ENCODE measurements around the gene CEP112.

The CEP112 gene

DNA sequence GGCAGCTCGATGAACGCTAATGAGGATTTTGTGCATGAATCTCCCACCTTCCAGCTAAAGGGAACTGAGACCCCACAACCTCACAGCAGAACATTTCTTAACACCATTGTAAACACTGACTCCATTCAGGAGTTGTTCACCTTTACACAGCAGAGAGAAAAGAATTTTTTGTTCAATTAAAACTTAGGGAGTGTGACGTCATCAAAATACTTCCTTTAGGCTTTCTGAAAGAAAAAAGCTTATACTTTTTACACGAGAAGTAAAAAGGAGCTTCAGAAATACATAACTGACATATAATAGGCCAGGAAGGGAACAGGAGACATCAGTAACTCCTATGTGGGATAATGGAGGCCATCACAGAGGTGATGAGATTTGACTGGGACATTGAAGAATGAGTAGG, 532.4 kb downstream of the CEP112 start:
- no CpG with 5 or more reads among the region's 4 CpGs for WGBS (ENCODE audit: extremely low coverage, insufficient coverage, insufficient read length)

DNA sequence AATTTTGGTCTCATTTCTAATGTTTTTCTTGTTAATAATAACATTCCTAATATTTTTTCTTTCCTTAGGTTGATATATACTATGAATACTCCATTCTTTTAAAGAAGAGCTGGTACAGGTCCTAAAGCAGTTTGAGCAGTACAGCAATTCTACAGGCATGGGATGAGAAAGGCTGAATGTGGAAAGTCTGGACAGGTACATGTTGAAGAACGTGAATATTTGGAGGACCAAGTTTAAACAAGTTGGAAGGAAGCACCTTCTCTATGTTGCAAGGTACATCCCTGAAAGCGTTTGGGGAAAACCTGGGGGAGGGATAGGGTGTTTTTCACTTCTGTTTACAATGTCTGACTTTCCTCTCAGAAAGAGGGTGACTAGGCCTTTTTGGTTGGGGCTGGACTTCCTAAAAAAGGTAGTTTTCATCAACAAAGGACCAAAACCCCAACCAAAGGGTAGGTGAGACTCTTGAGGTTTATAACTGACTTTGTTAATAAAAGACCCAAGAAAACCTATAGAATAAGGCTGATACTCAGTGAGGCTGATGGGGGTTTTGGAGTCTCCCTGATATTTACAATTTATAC, 534.6 kb downstream of the CEP112 start:
- no peak overlapping the region for H3K4ac ChIP-seq (ENCODE audit: low read depth, low read length)
- no peak overlapping the region for H3K4me2 ChIP-seq (ENCODE audit: low read length)
- no peak overlapping the region for H3K23ac ChIP-seq (ENCODE audit: low read length)
- no peak for DNase-seq
- H3K79me1 ChIP-seq (ENCODE audit: low read length): no peaks in the 10 kb centered on the region
- H4K12ac ChIP-seq (ENCODE audit: low read depth, low read length): no peak overlapping the region
- H3K27ac ChIP-seq (ENCODE audit: low read depth, low read length): no peak overlapping the region
- no peaks in the 10 kb centered on the region for H3K9me3 ChIP-seq (ENCODE audit: insufficient read depth, low read depth, low read length)
- H3K79me2 ChIP-seq (ENCODE audit: control insufficient read depth, insufficient read depth, low read length, poor library complexity): no peaks in the 10 kb centered on the region
- no peak overlapping the region for H2BK12ac ChIP-seq (ENCODE audit: low read length)
- H4K91ac ChIP-seq (ENCODE audit: low read depth, low read length): no peak overlapping the region
- no peak overlapping the region for H2AK5ac ChIP-seq (ENCODE audit: low read length)
- H2AFZ ChIP-seq (ENCODE audit: insufficient read depth, low read length, poor library complexity): no peak overlapping the region
- H4K8ac ChIP-seq (ENCODE audit: low read depth, low read length): no peak overlapping the region
- no peak overlapping the region for H3K18ac ChIP-seq (ENCODE audit: low read length)
- H3K27me3 ChIP-seq (ENCODE audit: insufficient read depth, low read length): no peaks in the 10 kb centered on the region
- H2BK5ac ChIP-seq (ENCODE audit: low read depth, low read length, poor library complexity): no peak overlapping the region
- no peaks in the 10 kb centered on the region for H3K36me3 ChIP-seq (ENCODE audit: control insufficient read depth in 1 of 2, insufficient read depth in 2 of 2, low read length in 2 of 2)
- no peak overlapping the region for H3K4me3 ChIP-seq (ENCODE audit: low read depth, low read length)
- H3K9ac ChIP-seq (ENCODE audit: low read length): no peak overlapping the region
- no peak overlapping the region for H2BK120ac ChIP-seq (ENCODE audit: insufficient read depth, low read length, poor library complexity)
- WGBS (ENCODE audit: extremely low coverage, insufficient coverage, insufficient read length): no CpG with 5 or more reads among the region's 2 CpGs
- no peaks in the 10 kb centered on the region for H3K4me1 ChIP-seq (ENCODE audit: control insufficient read depth in 1 of 2, insufficient read depth in 2 of 2, low read length in 2 of 2)
- H3K14ac ChIP-seq (ENCODE audit: low read length): no peak overlapping the region

More for the DNA sequence above, 532.4 kb downstream of the CEP112 start:
- Histone ChIP-seq H3K18ac (ENCODE audit: low read length) (no peak overlapping the region), H3K4me2 (ENCODE audit: low read length) (no peak overlapping the region), H3K27ac (ENCODE audit: low read depth, low read length) (no peak overlapping the region), H2BK12ac (ENCODE audit: low read length) (no peak overlapping the region), H2BK120ac (ENCODE audit: insufficient read depth, low read length, poor library complexity) (no peak overlapping the region), H4K8ac (ENCODE audit: low read depth, low read length) (no peak overlapping the region), H4K12ac (ENCODE audit: low read depth, low read length) (no peak overlapping the region), H3K4me1 (ENCODE audit: control insufficient read depth in 1 of 2, insufficient read depth in 2 of 2, low read length in 2 of 2) (no peaks in the 10 kb centered on the region), H3K9me3 (ENCODE audit: insufficient read depth, low read depth, low read length) (no peaks in the 10 kb centered on the region), H2AFZ (ENCODE audit: insufficient read depth, low read length, poor library complexity) (no peak overlapping the region), H3K36me3 (ENCODE audit: control insufficient read depth in 1 of 2, insufficient read depth in 2 of 2, low read length in 2 of 2) (no peaks in the 10 kb centered on the region), H3K9ac (ENCODE audit: low read length) (no peak overlapping the region), H2BK5ac (ENCODE audit: low read depth, low read length, poor library complexity) (no peak overlapping the region), H4K91ac (ENCODE audit: low read depth, low read length) (no peak overlapping the region), H3K79me1 (ENCODE audit: low read length) (no peaks in the 10 kb centered on the region), H3K14ac (ENCODE audit: low read length) (no peak overlapping the region), H3K23ac (ENCODE audit: low read length) (no peak overlapping the region), H3K4ac (ENCODE audit: low read depth, low read length) (no peak overlapping the region), H3K79me2 (ENCODE audit: control insufficient read depth, insufficient read depth, low read length, poor library complexity) (no peaks in the 10 kb centered on the region), H3K27me3 (ENCODE audit: insufficient read depth, low read length) (no peaks in the 10 kb centered on the region), H3K4me3 (ENCODE audit: low read depth, low read length) (no peak overlapping the region), H2AK5ac (ENCODE audit: low read length) (no peak overlapping the region)
- no peak for DNase-seq

DNA sequence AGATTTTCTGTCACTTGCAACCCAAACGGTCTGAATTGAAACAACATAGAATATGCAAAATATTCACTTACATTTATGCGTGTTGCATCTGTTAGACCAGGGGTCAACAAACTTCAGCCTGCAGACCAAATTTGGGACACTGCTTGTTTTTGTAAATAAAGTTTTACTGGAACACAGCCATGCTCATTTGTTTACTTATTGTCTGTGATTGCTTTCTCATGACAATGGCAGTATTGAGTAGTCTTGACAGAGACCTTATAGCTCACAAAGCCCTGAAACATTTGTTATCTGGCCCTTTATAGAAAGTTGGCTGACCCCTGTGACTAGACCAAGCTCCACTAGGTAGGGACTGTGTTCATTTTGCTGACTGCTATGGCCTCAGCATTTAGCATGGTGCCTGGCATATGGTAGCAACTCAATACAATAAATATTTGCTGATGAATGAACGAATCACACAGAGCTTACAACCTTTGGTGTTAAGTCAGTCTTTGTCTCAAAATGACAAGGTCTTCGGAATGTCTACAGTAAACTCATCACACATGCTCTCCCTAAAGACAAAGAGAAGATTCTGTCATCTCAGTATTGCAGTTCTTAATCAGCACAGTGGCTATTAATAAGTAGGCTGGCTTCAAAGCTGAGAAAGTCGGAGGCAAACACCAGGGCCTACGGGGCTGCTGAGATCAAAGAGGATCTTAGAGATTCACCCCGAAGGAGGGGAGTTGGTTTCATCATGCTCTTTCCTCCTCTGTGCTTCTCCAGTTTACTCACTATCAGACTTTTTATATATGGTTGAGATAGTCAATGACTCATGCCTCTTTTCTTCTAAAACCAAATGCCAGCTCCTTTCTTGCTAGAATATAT, 535.3 kb downstream of the CEP112 start:
- Histone ChIP-seq H4K8ac (ENCODE audit: low read depth, low read length) (no peak overlapping the region), H3K14ac (ENCODE audit: low read length) (no peak overlapping the region), H3K4me2 (ENCODE audit: low read length) (no peak overlapping the region), H3K9ac (ENCODE audit: low read length) (no peak overlapping the region), H3K9me3 (ENCODE audit: insufficient read depth, low read depth, low read length) (no peaks in the 10 kb centered on the region), H3K4ac (ENCODE audit: low read depth, low read length) (no peak overlapping the region), H3K27me3 (ENCODE audit: insufficient read depth, low read length) (no peaks in the 10 kb centered on the region), H3K18ac (ENCODE audit: low read length) (no peak overlapping the region), H2AFZ (ENCODE audit: insufficient read depth, low read length, poor library complexity) (no peak overlapping the region), H2BK12ac (ENCODE audit: low read length) (no peak overlapping the region), H3K79me2 (ENCODE audit: control insufficient read depth, insufficient read depth, low read length, poor library complexity) (no peaks in the 10 kb centered on the region), H3K79me1 (ENCODE audit: low read length) (no peaks in the 10 kb centered on the region), H4K12ac (ENCODE audit: low read depth, low read length) (no peak overlapping the region), H3K36me3 (ENCODE audit: control insufficient read depth in 1 of 2, insufficient read depth in 2 of 2, low read length in 2 of 2) (no peaks in the 10 kb centered on the region), H3K27ac (ENCODE audit: low read depth, low read length) (no peak overlapping the region), H3K4me1 (ENCODE audit: control insufficient read depth in 1 of 2, insufficient read depth in 2 of 2, low read length in 2 of 2) (no peaks in the 10 kb centered on the region), H2AK5ac (ENCODE audit: low read length) (no peak overlapping the region), H4K91ac (ENCODE audit: low read depth, low read length) (no peak overlapping the region), H2BK120ac (ENCODE audit: insufficient read depth, low read length, poor library complexity) (no peak overlapping the region), H3K23ac (ENCODE audit: low read length) (no peak overlapping the region), H2BK5ac (ENCODE audit: low read depth, low read length, poor library complexity) (no peak overlapping the region), H3K4me3 (ENCODE audit: low read depth, low read length) (no peak overlapping the region)
- WGBS (ENCODE audit: extremely low coverage, insufficient coverage, insufficient read length): no CpG with 5 or more reads among the region's 7 CpGs
- no peak for DNase-seq

DNA sequence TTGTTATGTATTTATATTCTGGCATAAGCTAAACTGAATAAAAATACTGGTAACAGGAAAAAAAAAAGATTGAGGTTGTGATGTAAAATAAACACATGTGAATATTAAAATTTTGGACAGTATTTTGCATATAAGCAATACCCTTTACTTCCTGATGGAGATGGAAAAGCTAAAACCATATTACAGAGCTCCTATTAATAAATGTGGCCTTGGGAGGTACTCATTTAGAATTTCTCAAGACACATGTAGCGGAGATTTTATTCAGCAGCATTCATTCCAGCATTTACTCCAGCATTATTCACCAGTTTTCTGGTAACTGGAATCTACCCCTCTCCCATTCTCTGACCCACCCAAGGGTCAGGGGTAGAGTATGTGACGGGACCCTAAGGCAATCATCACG, 536.2 kb downstream of the CEP112 start:
- H4K8ac ChIP-seq (ENCODE audit: low read depth, low read length): no peak overlapping the region
- H3K4me1 ChIP-seq (ENCODE audit: control insufficient read depth in 1 of 2, insufficient read depth in 2 of 2, low read length in 2 of 2): no peaks in the 10 kb centered on the region
- no peak overlapping the region for H2BK12ac ChIP-seq (ENCODE audit: low read length)
- no peak overlapping the region for H3K23ac ChIP-seq (ENCODE audit: low read length)
- H3K14ac ChIP-seq (ENCODE audit: low read length): no peak overlapping the region
- no peaks in the 10 kb centered on the region for H3K79me2 ChIP-seq (ENCODE audit: control insufficient read depth, insufficient read depth, low read length, poor library complexity)
- H2BK120ac ChIP-seq (ENCODE audit: insufficient read depth, low read length, poor library complexity): no peak overlapping the region
- H3K9me3 ChIP-seq (ENCODE audit: insufficient read depth, low read depth, low read length): no peaks in the 10 kb centered on the region
- no peak overlapping the region for H4K12ac ChIP-seq (ENCODE audit: low read depth, low read length)
- H3K9ac ChIP-seq (ENCODE audit: low read length): no peak overlapping the region
- no peak overlapping the region for H3K27ac ChIP-seq (ENCODE audit: low read depth, low read length)
- no peak overlapping the region for H2AFZ ChIP-seq (ENCODE audit: insufficient read depth, low read length, poor library complexity)
- no peak overlapping the region for H3K4me2 ChIP-seq (ENCODE audit: low read length)
- no peak overlapping the region for H3K4ac ChIP-seq (ENCODE audit: low read depth, low read length)
- no peak overlapping the region for H2AK5ac ChIP-seq (ENCODE audit: low read length)
- no peaks in the 10 kb centered on the region for H3K36me3 ChIP-seq (ENCODE audit: control insufficient read depth in 1 of 2, insufficient read depth in 2 of 2, low read length in 2 of 2)
- H3K79me1 ChIP-seq (ENCODE audit: low read length): no peaks in the 10 kb centered on the region
- H4K91ac ChIP-seq (ENCODE audit: low read depth, low read length): no peak overlapping the region
- DNase-seq: no peak
- H3K18ac ChIP-seq (ENCODE audit: low read length): no peak overlapping the region
- no peaks in the 10 kb centered on the region for H3K27me3 ChIP-seq (ENCODE audit: insufficient read depth, low read length)
- no CpG with 5 or more reads among the region's 3 CpGs for WGBS (ENCODE audit: extremely low coverage, insufficient coverage, insufficient read length)
- H3K4me3 ChIP-seq (ENCODE audit: low read depth, low read length): no peak overlapping the region
- no peak overlapping the region for H2BK5ac ChIP-seq (ENCODE audit: low read depth, low read length, poor library complexity)
